ENCODE data around the gene GLIS1.

GLIS1 gene

GRCh38 chr1:53737648-53738204 is 1.2 kb downstream of the GLIS1 start:
- Histone ChIP-seq H3K4me3 (peak overlapping the region; percentile 87), H3K27ac (peak overlapping the region in 1 of 2 donors; percentile 51)
- no peak for TF ChIP-seq CTCF (IDR thresholded peaks at IDR 0.05)
- DNase-seq (ENCODE audit: low spot score): no peak

- no peak for DNase-seq (ENCODE audit: low spot score)
- Histone ChIP-seq H3K4me3 (no peak overlapping the region), H3K27ac (no peak overlapping the region)
- TF ChIP-seq CTCF (IDR thresholded peaks at IDR 0.05): no peak
Observed at GRCh38 chr1:53736290-53736689, 2.7 kb downstream of the GLIS1 start.

GRCh38 chr1:53735681-53736080 is 3.3 kb downstream of the GLIS1 start:
- DNase-seq (ENCODE audit: low spot score): no peak
- TF ChIP-seq CTCF (IDR thresholded peaks at IDR 0.05): no peak
- Histone ChIP-seq H3K4me3 (no peak overlapping the region), H3K27ac (peak overlapping the region in 1 of 2 donors; percentile 28)

- no peak for DNase-seq (ENCODE audit: low spot score)
- Histone ChIP-seq H3K27ac (peak overlapping the region in 1 of 2 donors; percentile 28), H3K4me3 (no peak overlapping the region)
- no peak for TF ChIP-seq CTCF (IDR thresholded peaks at IDR 0.05)
Observed at GRCh38 chr1:53735261-53735660, 3.7 kb downstream of the GLIS1 start.

GRCh38 chr1:53734650-53735211 is 4.2 kb downstream of the GLIS1 start:
- no peak for DNase-seq (ENCODE audit: low spot score)
- no peak for TF ChIP-seq CTCF (IDR thresholded peaks at IDR 0.05)
- Histone ChIP-seq H3K27ac (no peak overlapping the region), H3K4me3 (no peak overlapping the region)

GRCh38 chr1:53733975-53734649 is 4.9 kb downstream of the GLIS1 start:
- Histone ChIP-seq H3K27ac (no peak overlapping the region), H3K4me3 (no peak overlapping the region)
- no peak for TF ChIP-seq CTCF (IDR thresholded peaks at IDR 0.05)
- no peak for DNase-seq (ENCODE audit: low spot score)

GRCh38 chr1:53733447-53733931 is 5.5 kb downstream of the GLIS1 start:
- Histone ChIP-seq H3K27ac (peak overlapping the region in 1 of 2 donors; percentile 32), H3K4me3 (no peak overlapping the region)
- no peak for DNase-seq (ENCODE audit: low spot score)
- TF ChIP-seq CTCF (IDR thresholded peaks at IDR 0.05): no peak

Measured in coronary artery (tissue), 2 donors.